ENCODE data around the gene TTC1. TPM values are rescaled to one million over a fixed set of nuclear protein-coding genes. Genes with fewer than 3 reads are reported as not detected.

TTC1 gene
- total and polyA plus RNA-seq, 2 of the 8 experiments (the other 6 are each of a cell fraction or from before 2014, with no cell fraction given): 25.1 to 63.9 TPM

- TF ChIP-seq HDAC6 (IDR thresholded peaks at IDR 0.05; ENCODE audit: low read depth, low read length) (no peak), SP2 (IDR thresholded peaks at IDR 0.05; ENCODE audit: low read length) (no peak), CEBPB (IDR thresholded peaks at IDR 0.05; ENCODE audit: low read depth, low read length) (no peak), SUZ12 (IDR thresholded peaks at IDR 0.05; ENCODE audit: low read length) (no peak), TBP (IDR thresholded peaks at IDR 0.05; ENCODE audit: low read depth, low read length) (no peak), RBBP5 (IDR thresholded peaks at IDR 0.05; ENCODE audit: borderline replicate concordance, low read depth, low read length) (no peak)
- ChIA-PET POLR2A (ENCODE audit: partially characterized antibody) (interaction anchor here (1.0 to 1.5 kb wide), 3 partner anchors 7 to 229 kb away, joined by 3 read pairs; no protein-coding TSS in a partner anchor), CTCF (ENCODE audit: partially characterized antibody) (interaction anchor here (0.5 to 1.3 kb wide), 7 partner anchors 17 to 179 kb away, joined by 3 to 4 read pairs (median 3); no protein-coding TSS in a partner anchor)
- Histone ChIP-seq H3K36me3 (ENCODE audit: control insufficient read depth in 2 of 4, insufficient read depth in 4 of 4, low read length in 3 of 4) (peaks cover 0 to 25% (median 4%) of the 10 kb centered on the region in 4 experiments; a peak in 3 of 8 replicates), H2BK20ac (ENCODE audit: low read length) (no peak overlapping the region), H4K5ac (ENCODE audit: insufficient read length, low read depth, low read length) (no peak overlapping the region), H3K4me2 (ENCODE audit: insufficient read depth in 1 of 2, low read depth in 2 of 2, low read length in 2 of 2) (no peak overlapping the region), H3K4me1 (replicated peaks in 1 of 4; ENCODE audit: control insufficient read depth in 3 of 4, insufficient read depth in 4 of 4, low read length in 3 of 4) (peaks cover 4 to 11% (median 5%) of the 10 kb centered on the region in 4 experiments; a peak in 5 of 7 replicates), H3K18ac (ENCODE audit: extremely low read depth, low read length) (no peak overlapping the region), H3K14ac (ENCODE audit: insufficient read length) (no peak overlapping the region), H3K27ac (ENCODE audit: low read depth, low read length) (no peak overlapping the region), H3K9ac (replicated peaks in 1 of 4; ENCODE audit: extremely low read depth in 1 of 4, low read depth in 3 of 4, low read length in 3 of 4) (no peak overlapping the region), H4K8ac (ENCODE audit: extremely low read depth, insufficient read depth, low read length) (no peak overlapping the region; the same call in 1 of the 2 replicates), H2BK12ac (ENCODE audit: low read depth, low read length) (no peak overlapping the region), H4K20me1 (replicated peaks in 1 of 2; ENCODE audit: control insufficient read depth in 1 of 2, insufficient read depth in 2 of 2, low read length in 2 of 2) (no peaks in the 10 kb centered on the region), H3K4ac (replicated peaks; ENCODE audit: insufficient read length, low read depth, low read length) (no peak overlapping the region), H3K9me3 (ENCODE audit: insufficient read depth in 2 of 2, low read depth in 1 of 2, low read length in 1 of 2) (no peaks in the 10 kb centered on the region), H2BK5ac (ENCODE audit: low read depth, low read length) (no peak overlapping the region), H2AFZ (ENCODE audit: low read length) (no peak overlapping the region), H3K23ac (ENCODE audit: insufficient read length) (no peak overlapping the region), H4K91ac (replicated peaks; ENCODE audit: insufficient read length, low read length) (no peak overlapping the region), H3K27me3 (replicated peaks in 1 of 4; ENCODE audit: control insufficient read depth in 3 of 4, extremely low read depth in 1 of 4, insufficient read depth in 3 of 4, low read length in 3 of 4) (no peaks in the 10 kb centered on the region), H2AK5ac (ENCODE audit: low read depth, low read length) (no peak overlapping the region), H3K4me3 (ENCODE audit: extremely low read depth in 1 of 4, insufficient read depth in 2 of 4, low read depth in 3 of 4, low read length in 4 of 4) (no peak overlapping the region), H3K79me2 (ENCODE audit: control insufficient read depth in 1 of 2, insufficient read depth in 2 of 2, low read length in 2 of 2) (no peaks in the 10 kb centered on the region), H2BK15ac (ENCODE audit: low read length) (no peak overlapping the region), H3K79me1 (ENCODE audit: low read depth, low read length) (no peaks in the 10 kb centered on the region; the same call in 1 of the 2 replicates), H3K56ac (replicated peaks; ENCODE audit: insufficient read length, low read depth, low read length) (no peak overlapping the region), H2BK120ac (replicated peaks; ENCODE audit: low read depth, low read length) (no peak overlapping the region), H3K23me2 (ENCODE audit: low read depth, low read length) (no peaks in the 10 kb centered on the region)
- FAIRE-seq: no peak
- DNase-seq (ENCODE audit: low read depth in 1 of 2, low spot score in 2 of 2): no peak
- 60% methylated on average over 1 of the region's 1 CpG; no CpG with 5 or more reads in 1 of the 2 experiments for WGBS, 2 experiments (ENCODE audit: extremely low coverage in 1 of 2, insufficient coverage in 1 of 2, insufficient read length in 1 of 2, insufficient replicate concordance in 2 of 2, low coverage in 1 of 2, low lambda C conversion rate in 2 of 2, missing lambda C conversion rate in 1 of 2)
Measured at GRCh38 chr5:160064417-160064810, 55.5 kb downstream of the TTC1 start.

Data from H1 (cell line).